Activated CD4-positive, alpha-beta memory T cell treated with anti-CD3 and anti-CD28 coated beads, Interleukin-2, amount 10 ng/mL, durations not matched to agents 7 days and 5 days (primary cell): ENCODE measurements around the gene VAPA. TPM values are rescaled to one million over a fixed set of nuclear protein-coding genes. Genes with fewer than 3 reads are reported as not detected.

Experiments
- CTCF ChIA-PET: fragments of 350-600 bp; sonication (Branson Sonifier 250); formaldehyde crosslinking; loops from one replicate; lab custom pipeline; 2021; ENCODE audit warnings: antibody characterized with exemption, inconsistent platforms; lab: Charles Lee
- POLR2A ChIA-PET: fragments of 350-600 bp; sonication (Branson Sonifier 250); formaldehyde crosslinking; loops from one replicate; lab custom pipeline; 2021; ENCODE audit warnings: antibody characterized with exemption; lab: Charles Lee
- DNase-seq: peaks from one replicate; pipeline ENCODE4 v3.0.0-alpha.2; 2020
- H3K27ac Mint-ChIP-seq: one replicate; pipeline ENCODE4 v1.8.0; 2021; ENCODE audit warnings: mild to moderate bottlenecking, mixed read lengths
- H3K27me3 Mint-ChIP-seq: one replicate; pipeline ENCODE4 v1.8.0; 2021; ENCODE audit warnings: mixed read lengths
- H3K36me3 Mint-ChIP-seq: one replicate; pipeline ENCODE4 v1.8.0; 2021; ENCODE audit warnings: low read depth, mixed read lengths
- H3K4me1 Mint-ChIP-seq: one replicate; pipeline ENCODE4 v1.8.0; 2021; ENCODE audit warnings: mixed read lengths
- H3K4me3 Mint-ChIP-seq: one replicate; pipeline ENCODE4 v1.8.0; 2021; ENCODE audit warnings: mild to moderate bottlenecking, mixed read lengths
- H3K9me3 Mint-ChIP-seq: one replicate; pipeline ENCODE4 v1.8.0; 2021; ENCODE audit warnings: mixed read lengths
- total RNA-seq, 2 experiments: library from RNA; stranded (reverse); gene quantifications; one replicate each; pipeline ENCODE4 v1.2.3, GENCODE V29; 2021

VAPA gene
- total RNA-seq, 2 experiments from 2014 or later = 132 to 142 TPM

- POLR2A ChIA-PET = no interaction called here
These were observed 80.3 kb downstream of the VAPA start for GRCh38 chr18:9994026-9994570.

GRCh38 chr18:9994701-9995235 lies 81.0 kb downstream of the VAPA start:
- CTCF ChIA-PET = no interaction called here
- POLR2A ChIA-PET = no interaction called here

More at GRCh38 chr18:9994026-9994570, 80.3 kb downstream of the VAPA start:
- Mint-ChIP-seq H3K4me3 (no peak overlapping the region), H3K27me3 (peaks cover 4% of the 10 kb centered on the region), H3K36me3 (peaks cover 3% of the 10 kb centered on the region), H3K27ac (no peak overlapping the region), H3K9me3 (peaks cover 13% of the 10 kb centered on the region), H3K4me1 (no peaks in the 10 kb centered on the region)
- CTCF ChIA-PET = no interaction called here
- no peak for DNase-seq

GRCh38 chr18:9995631-9996030 lies 81.8 kb downstream of the VAPA start:
- Mint-ChIP-seq H3K27ac (no peak overlapping the region), H3K27me3 (peaks cover 6% of the 10 kb centered on the region), H3K4me1 (no peaks in the 10 kb centered on the region), H3K4me3 (no peak overlapping the region), H3K36me3 (peaks cover 3% of the 10 kb centered on the region), H3K9me3 (peaks cover 13% of the 10 kb centered on the region)
- ChIA-PET POLR2A (no interaction called here), CTCF (no interaction called here)
- no peak for DNase-seq

More at GRCh38 chr18:9994701-9995235, 81.0 kb downstream of the VAPA start:
- Mint-ChIP-seq H3K9me3 (peaks cover 13% of the 10 kb centered on the region), H3K36me3 (peaks cover 3% of the 10 kb centered on the region), H3K27me3 (peaks cover 4% of the 10 kb centered on the region), H3K4me1 (no peaks in the 10 kb centered on the region), H3K4me3 (no peak overlapping the region), H3K27ac (no peak overlapping the region)
- no peak for DNase-seq

- Mint-ChIP-seq H3K4me1 (no peaks in the 10 kb centered on the region), H3K36me3 (peaks cover 3% of the 10 kb centered on the region), H3K9me3 (peaks cover 13% of the 10 kb centered on the region), H3K27me3 (peaks cover 6% of the 10 kb centered on the region), H3K4me3 (no peak overlapping the region), H3K27ac (no peak overlapping the region)
- no peak for DNase-seq
- POLR2A ChIA-PET = no interaction called here
- CTCF ChIA-PET = no interaction called here
These were observed 82.3 kb downstream of the VAPA start for GRCh38 chr18:9996094-9996493.

GRCh38 chr18:9997711-9998110 lies 83.9 kb downstream of the VAPA start:
- DNase-seq = no peak
- Mint-ChIP-seq H3K27ac (no peak overlapping the region), H3K4me1 (no peaks in the 10 kb centered on the region), H3K4me3 (no peak overlapping the region), H3K9me3 (peaks cover 13% of the 10 kb centered on the region), H3K27me3 (peaks cover 13% of the 10 kb centered on the region), H3K36me3 (peaks cover 3% of the 10 kb centered on the region)
- ChIA-PET CTCF (no interaction called here), POLR2A (no interaction called here)

GRCh38 chr18:9998330-9998729 lies 84.5 kb downstream of the VAPA start:
- CTCF ChIA-PET = no interaction called here

GRCh38 chr18:10002280-10002679 lies 88.5 kb downstream of the VAPA start:
- peaks cover 13% of the 10 kb centered on the region for H3K27me3 Mint-ChIP-seq
- H3K27ac Mint-ChIP-seq = no peak overlapping the region
- DNase-seq = no peak
- CTCF ChIA-PET = no interaction called here
- H3K9me3 Mint-ChIP-seq = peaks cover 8% of the 10 kb centered on the region
- peaks cover 3% of the 10 kb centered on the region for H3K36me3 Mint-ChIP-seq
- H3K4me3 Mint-ChIP-seq = no peak overlapping the region
- H3K4me1 Mint-ChIP-seq = no peaks in the 10 kb centered on the region
- POLR2A ChIA-PET = no interaction called here

More at GRCh38 chr18:9998330-9998729, 84.5 kb downstream of the VAPA start:
- Mint-ChIP-seq H3K36me3 (peaks cover 3% of the 10 kb centered on the region), H3K4me1 (no peaks in the 10 kb centered on the region), H3K9me3 (peaks cover 13% of the 10 kb centered on the region), H3K27ac (no peak overlapping the region), H3K4me3 (no peak overlapping the region), H3K27me3 (peaks cover 13% of the 10 kb centered on the region)
- POLR2A ChIA-PET = no interaction called here
- DNase-seq = no peak

- peaks cover 9% of the 10 kb centered on the region for H3K27me3 Mint-ChIP-seq
- ChIA-PET POLR2A (no interaction called here), CTCF (no interaction called here)
- DNase-seq = no peak
- no peaks in the 10 kb centered on the region for H3K4me1 Mint-ChIP-seq
- no peak overlapping the region for H3K27ac Mint-ChIP-seq
- no peak overlapping the region for H3K4me3 Mint-ChIP-seq
- peaks cover 2% of the 10 kb centered on the region for H3K9me3 Mint-ChIP-seq
- H3K36me3 Mint-ChIP-seq = peaks cover under 1% of the 10 kb centered on the region
These were observed 89.5 kb downstream of the VAPA start for GRCh38 chr18:10003281-10003680.

GRCh38 chr18:10003866-10004265 lies 90.0 kb downstream of the VAPA start:
- Mint-ChIP-seq H3K27me3 (peaks cover 8% of the 10 kb centered on the region), H3K4me3 (no peak overlapping the region), H3K27ac (no peak overlapping the region), H3K4me1 (no peaks in the 10 kb centered on the region), H3K36me3 (no peaks in the 10 kb centered on the region), H3K9me3 (no peaks in the 10 kb centered on the region)
- DNase-seq = no peak
- CTCF ChIA-PET = no interaction called here
- POLR2A ChIA-PET = no interaction called here

GRCh38 chr18:10006311-10006893 lies 92.6 kb downstream of the VAPA start:
- Mint-ChIP-seq H3K9me3 (no peaks in the 10 kb centered on the region), H3K36me3 (no peaks in the 10 kb centered on the region), H3K4me3 (no peak overlapping the region), H3K4me1 (no peaks in the 10 kb centered on the region), H3K27me3 (peaks cover 5% of the 10 kb centered on the region), H3K27ac (no peak overlapping the region)
- CTCF ChIA-PET = no interaction called here
- POLR2A ChIA-PET = no interaction called here
- DNase-seq = no peak

GRCh38 chr18:10008006-10008647 lies 94.3 kb downstream of the VAPA start:
- CTCF ChIA-PET = no interaction called here
- Mint-ChIP-seq H3K27ac (no peak overlapping the region), H3K27me3 (no peaks in the 10 kb centered on the region), H3K36me3 (no peaks in the 10 kb centered on the region), H3K4me1 (no peaks in the 10 kb centered on the region), H3K4me3 (no peak overlapping the region), H3K9me3 (no peaks in the 10 kb centered on the region)
- POLR2A ChIA-PET = no interaction called here
- DNase-seq = no peak
